HG02623 (cell line): ENCODE results near the gene GAREM1.
"Not testable (repeated sequence)": the region's sequence is repeated elsewhere in the genome, so short reads cannot be mapped to it uniquely, and the experiment has no call there.

Experiments
- ATAC-seq: cut with Tn5 transposase; IDR thresholded peaks from one replicate; pipeline ENCODE4 v1.9.1; 2021; ENCODE audit warnings: moderate library complexity; ENCODE audit not compliant: unreplicated experiment

GAREM1 gene

GRCh38 chr18:32470714-32471633 is at the start of gene GAREM1:
Gene GAREM1, minus strand, starts transcription at chr18:32470882. Its CDS starts 454 bp downstream, at chr18:32470428.
- ATAC-seq: peak; percentile 96

- ATAC-seq: no peak
Observed at GRCh38 chr18:32511147-32511546, 40.5 kb upstream of the GAREM1 start.

- ATAC-seq: no peak
Observed at GRCh38 chr18:32509111-32509510, 38.4 kb upstream of the GAREM1 start.

GRCh38 chr18:32507093-32507492 is 36.4 kb upstream of the GAREM1 start:
- no peak for ATAC-seq

GRCh38 chr18:32502014-32502413 is 31.3 kb upstream of the GAREM1 start:
- no peak for ATAC-seq

GRCh38 chr18:32501242-32501641 is 30.6 kb upstream of the GAREM1 start:
- ATAC-seq: not testable (repeated sequence)

GRCh38 chr18:32483002-32483401 is 12.3 kb upstream of the GAREM1 start:
- no peak for ATAC-seq

GRCh38 chr18:32482117-32482516 is 11.4 kb upstream of the GAREM1 start:
- no peak for ATAC-seq

- no peak for ATAC-seq
Observed at GRCh38 chr18:32480581-32480980, 9.9 kb upstream of the GAREM1 start.

GRCh38 chr18:32478807-32479206 is 8.1 kb upstream of the GAREM1 start:
- no peak for ATAC-seq

- ATAC-seq: no peak
Observed at GRCh38 chr18:32478317-32478716, 7.6 kb upstream of the GAREM1 start.

GRCh38 chr18:32476106-32476505 is 5.4 kb upstream of the GAREM1 start:
- ATAC-seq: no peak

- not testable (repeated sequence) for ATAC-seq
Observed at GRCh38 chr18:32475069-32475468, 4.4 kb upstream of the GAREM1 start.

- no peak for ATAC-seq
Observed at GRCh38 chr18:32473325-32473724, 2.6 kb upstream of the GAREM1 start.

GRCh38 chr18:32472841-32473240 is 2.2 kb upstream of the GAREM1 start:
- ATAC-seq: no peak

- ATAC-seq: no peak
Observed at GRCh38 chr18:32470460-32470713, 295 bp downstream of the GAREM1 start.

GRCh38 chr18:32469691-32470459 is 807 bp downstream of the GAREM1 start:
- ATAC-seq: no peak

GRCh38 chr18:32469190-32469651 is 1.5 kb downstream of the GAREM1 start:
- ATAC-seq: no peak

GRCh38 chr18:32468147-32468845 is 2.4 kb downstream of the GAREM1 start:
- ATAC-seq: no peak

- no peak for ATAC-seq
Observed at GRCh38 chr18:32461709-32462272, 8.9 kb downstream of the GAREM1 start.

GRCh38 chr18:32460171-32460731 is 10.4 kb downstream of the GAREM1 start:
- no peak for ATAC-seq
